Retinal pigment epithelial cell (primary cell): ENCODE measurements around the gene KANK4.
"Not testable (repeated sequence)": the region's sequence is repeated elsewhere in the genome, so short reads cannot be mapped to it uniquely, and the experiment has no call there.

Experiments used
- DNase-seq: peaks from one replicate; pipeline ENCODE4 v3.0.0-alpha.2; 2010; ENCODE audit warnings: low read depth
- H3K4me3 ChIP-seq: 2 replicates; pipeline ENCODE4 v1.5.1; 2011; ENCODE audit warnings: mild to moderate bottlenecking, low read length, control low read depth, moderate library complexity
- TF ChIP-seq, protein P1 (sequence below): conservative IDR thresholded peaks from 2 replicates; pipeline ENCODE4 v1.5.1; 2011; ENCODE audit warnings: low read depth, low read length, control low read depth, inconsistent platforms

The KANK4 gene

DNA sequence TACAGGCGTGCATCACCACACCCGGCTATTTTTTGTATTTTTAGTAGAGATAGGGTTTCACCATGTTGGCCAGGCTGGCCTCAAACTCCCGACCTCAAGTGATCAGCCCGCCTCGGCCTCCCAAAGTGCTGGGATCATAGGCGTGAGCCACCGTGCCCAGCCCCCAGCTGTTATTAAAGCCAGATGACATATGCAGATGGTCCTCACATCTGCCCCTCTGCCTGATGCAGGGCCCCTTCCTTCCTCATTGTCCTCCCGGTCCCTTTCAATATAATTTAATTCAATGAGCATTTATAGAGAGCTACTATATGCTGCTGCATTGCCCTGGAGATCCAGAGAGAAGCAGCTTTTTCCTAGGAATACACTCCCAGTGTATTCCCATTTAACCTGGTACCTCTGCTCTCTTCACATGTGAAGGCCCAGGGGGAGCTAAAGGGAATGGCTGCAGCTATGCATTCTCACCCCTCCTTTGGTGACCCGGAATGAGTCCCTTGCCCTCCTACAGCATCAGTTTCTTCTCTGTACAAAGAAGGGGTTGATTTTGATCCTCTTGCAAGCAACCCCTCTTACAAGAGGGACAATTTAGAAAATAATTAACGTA, 69.0 kb downstream of the KANK4 start:
- TF ChIP-seq, protein P1, sequence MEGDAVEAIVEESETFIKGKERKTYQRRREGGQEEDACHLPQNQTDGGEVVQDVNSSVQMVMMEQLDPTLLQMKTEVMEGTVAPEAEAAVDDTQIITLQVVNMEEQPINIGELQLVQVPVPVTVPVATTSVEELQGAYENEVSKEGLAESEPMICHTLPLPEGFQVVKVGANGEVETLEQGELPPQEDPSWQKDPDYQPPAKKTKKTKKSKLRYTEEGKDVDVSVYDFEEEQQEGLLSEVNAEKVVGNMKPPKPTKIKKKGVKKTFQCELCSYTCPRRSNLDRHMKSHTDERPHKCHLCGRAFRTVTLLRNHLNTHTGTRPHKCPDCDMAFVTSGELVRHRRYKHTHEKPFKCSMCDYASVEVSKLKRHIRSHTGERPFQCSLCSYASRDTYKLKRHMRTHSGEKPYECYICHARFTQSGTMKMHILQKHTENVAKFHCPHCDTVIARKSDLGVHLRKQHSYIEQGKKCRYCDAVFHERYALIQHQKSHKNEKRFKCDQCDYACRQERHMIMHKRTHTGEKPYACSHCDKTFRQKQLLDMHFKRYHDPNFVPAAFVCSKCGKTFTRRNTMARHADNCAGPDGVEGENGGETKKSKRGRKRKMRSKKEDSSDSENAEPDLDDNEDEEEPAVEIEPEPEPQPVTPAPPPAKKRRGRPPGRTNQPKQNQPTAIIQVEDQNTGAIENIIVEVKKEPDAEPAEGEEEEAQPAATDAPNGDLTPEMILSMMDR = no peak
- H3K4me3 ChIP-seq = no peak overlapping the region
- no peak for DNase-seq

DNA sequence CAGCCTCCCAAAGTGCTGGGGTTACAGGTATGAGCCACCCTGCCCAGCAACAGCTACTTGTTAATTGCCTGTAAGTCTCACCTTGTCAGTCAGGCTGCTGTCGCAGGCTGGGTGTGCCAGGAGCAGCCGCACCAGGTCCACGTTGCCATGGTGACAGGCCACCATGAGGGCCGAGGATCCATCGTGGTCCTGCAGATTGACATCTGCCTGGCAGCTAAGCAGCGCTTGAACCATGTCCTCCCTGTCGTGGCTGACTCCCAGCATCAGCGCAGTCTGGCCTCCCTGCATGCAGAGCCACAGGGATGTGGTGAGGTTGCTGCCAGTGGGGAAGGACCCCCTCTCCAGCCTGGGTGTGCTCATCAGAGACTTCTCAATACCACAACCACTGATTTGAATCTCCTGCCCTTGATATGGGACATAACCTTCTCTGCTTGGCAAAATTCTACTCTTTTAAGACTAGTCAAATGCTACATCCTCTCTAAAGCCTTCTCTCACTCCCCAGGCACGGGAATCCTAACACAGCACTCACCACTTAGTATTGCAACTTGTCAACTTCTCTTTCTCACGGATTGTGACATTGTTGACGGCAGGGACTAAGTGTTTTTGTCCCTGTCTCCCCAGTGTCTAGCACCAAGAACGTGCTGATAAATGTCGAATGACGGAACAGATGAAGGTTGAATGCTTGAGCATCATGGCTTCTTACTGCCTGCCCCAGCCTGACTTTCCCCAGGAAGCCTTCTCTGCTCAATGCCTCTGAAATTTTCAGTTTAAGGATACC, 71.7 kb downstream of the KANK4 start:
- H3K4me3 ChIP-seq = no peak overlapping the region
- TF ChIP-seq, protein P1 = no peak
- no peak for DNase-seq

DNA sequence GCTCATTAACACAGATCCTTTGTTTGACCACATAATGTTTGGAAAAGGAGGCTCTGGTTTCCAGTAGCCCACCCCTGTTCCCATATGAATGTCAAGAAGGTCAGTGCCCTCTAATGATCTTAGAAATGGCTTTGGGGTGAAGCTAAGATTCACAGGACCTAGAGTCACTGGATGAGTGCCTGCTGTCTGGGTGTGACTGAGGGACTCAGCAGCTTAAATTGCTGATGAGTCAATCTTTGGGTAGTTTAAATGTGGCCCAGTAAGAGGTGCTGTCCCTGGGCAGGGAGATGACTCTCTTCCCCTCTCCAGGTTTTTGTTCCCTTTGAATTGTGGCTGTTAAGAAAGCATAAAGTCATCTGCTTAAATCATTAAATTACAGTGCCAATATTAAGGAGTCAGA, 74.0 kb downstream of the KANK4 start:
- TF ChIP-seq, protein P1 = no peak
- DNase-seq = no peak
- no peak overlapping the region for H3K4me3 ChIP-seq

DNA sequence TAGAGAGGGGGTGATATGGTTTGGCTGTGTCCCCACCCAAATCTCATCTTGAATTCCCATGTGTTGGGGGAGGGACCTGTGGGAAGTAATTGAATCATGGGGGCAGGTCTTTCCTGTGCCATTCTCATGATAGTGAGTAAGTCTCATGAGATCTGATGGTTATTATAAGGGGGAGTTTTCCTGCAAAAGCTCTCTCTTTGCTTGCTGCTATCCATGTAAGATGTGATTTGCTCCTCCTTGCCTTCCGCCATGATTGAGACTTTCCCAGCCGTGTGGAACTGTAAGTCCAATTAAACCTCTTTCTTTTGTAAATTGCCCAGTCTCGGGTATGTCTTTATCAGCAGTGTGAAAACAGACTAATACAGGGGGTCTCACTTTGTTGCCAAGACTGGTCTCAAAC, 74.9 kb downstream of the KANK4 start:
- H3K4me3 ChIP-seq, DNase-seq: not testable (repeated sequence)

DNA sequence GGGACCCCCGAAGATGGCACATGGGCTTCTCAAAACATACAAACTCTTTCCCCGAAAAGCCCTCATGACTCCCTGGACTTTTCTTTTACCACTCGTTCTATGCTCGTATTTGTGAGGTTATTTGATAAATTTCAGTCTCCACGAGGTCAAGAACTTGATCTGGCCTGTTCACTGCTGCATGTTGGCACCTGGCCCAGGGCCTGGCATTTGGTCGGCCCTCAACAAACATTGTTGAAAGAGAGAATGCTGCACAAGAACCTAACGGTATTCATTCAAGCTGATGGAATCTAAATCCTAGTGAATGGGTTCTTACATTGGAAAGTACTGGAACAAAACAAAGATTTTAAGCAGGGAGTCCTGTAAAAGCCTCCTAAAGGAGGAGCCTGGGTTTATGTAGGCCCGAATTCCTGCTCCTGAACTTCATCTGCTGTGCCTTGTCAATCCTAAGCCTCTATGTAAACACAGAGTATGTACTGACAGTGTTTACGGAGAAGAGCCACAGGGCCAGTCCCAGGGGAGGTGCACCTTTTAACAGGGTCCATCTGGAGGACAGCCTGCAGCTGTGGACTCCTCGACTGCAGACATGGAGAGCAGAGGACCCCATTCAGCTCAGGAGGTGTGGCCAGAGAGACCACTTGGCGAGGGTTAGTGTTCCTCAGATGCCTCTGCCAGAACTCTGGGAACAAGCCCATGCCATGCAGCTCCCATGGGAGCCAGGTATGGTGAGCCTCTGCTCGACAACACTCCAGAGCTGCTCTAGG, 77.7 kb downstream of the KANK4 start:
- TF ChIP-seq, protein P1 = no peak
- H3K4me3 ChIP-seq = no peak overlapping the region
- DNase-seq = peak; percentile 20

DNA sequence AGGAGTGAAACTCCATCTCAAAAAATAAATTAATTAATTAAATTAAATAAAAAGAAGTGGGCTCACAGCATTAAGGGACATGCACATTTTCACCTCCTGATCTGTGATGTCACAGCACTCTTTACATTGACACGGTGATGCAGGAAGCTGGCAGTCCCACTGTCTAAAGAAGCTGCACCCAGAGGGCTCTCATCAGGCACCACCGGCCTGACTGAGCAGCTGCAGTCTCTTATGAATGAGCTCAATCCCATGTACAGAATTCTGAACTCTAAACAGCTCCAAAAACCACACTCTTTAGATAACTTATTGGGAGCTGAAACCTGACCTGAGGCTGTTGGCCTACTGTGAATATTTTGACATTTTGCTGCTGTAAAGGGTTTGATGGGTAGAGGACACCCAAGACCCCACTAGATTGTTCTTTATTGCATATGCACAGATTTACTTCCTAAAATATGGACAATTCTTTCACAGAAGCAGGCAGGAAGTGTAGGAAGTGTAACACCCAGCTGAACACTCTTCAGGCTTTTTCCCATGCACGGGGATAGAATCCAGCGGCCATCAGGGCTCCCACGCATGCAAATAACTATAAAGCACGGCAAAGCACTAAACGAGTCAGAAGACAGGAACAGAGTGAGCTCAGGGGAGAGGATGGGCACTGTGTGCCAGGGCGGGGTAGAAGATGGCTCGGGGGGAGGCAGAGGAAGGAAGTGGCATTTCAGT, 78.4 kb downstream of the KANK4 start:
- TF ChIP-seq, protein P1 = no peak
- H3K4me3 ChIP-seq = no peak overlapping the region
- no peak for DNase-seq

DNA sequence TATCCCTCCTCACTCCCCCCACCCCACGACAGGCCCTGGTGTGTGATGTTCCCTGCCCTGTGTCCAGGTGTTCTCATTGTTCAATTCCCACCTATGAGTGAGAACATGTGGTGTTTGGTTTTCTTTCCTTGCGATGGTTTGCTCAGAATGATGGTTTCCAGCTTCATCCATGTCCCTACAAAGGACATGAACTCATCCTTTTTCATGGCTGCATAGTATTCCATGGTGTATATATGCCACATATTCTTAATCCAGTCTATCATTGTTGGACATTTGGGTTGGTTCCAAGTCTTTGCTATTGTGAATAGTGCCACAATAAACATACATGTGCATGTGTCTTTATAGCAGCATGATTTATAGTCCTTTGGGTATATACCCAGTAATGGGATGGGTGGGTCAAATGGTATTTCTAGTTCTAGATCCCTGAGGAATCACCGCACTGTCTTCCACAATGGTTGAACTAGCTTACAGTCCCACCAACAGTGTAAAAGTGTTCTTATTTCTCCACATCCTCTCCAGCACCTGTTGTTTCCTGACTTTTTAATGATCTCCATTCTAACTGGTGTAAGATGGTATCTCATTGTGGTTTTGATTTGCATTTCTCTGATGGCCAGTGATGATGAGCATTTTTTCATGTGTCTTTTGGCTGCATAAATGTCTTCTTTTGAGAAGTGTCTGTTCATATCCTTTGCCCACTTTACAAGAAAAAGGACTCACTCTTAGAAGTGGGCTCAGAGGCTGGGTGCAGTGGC, 79.4 kb downstream of the KANK4 start:
- not testable (repeated sequence) for DNase-seq, H3K4me3 ChIP-seq
